ENCODE measurements around the gene DMD.

The DMD gene

GRCh38 chrX:31374786-31375185 lies 1836.6 kb downstream of the DMD start:
- H3K27ac ChIP-seq, result no peak overlapping the region
- TF ChIP-seq ZFX (IDR thresholded peaks at IDR 0.05) (no peak), CTCF (conservative IDR thresholded peaks at IDR 0.05) (no peak)

GRCh38 chrX:31371956-31372355 lies 1839.4 kb downstream of the DMD start:
- no peak for TF ChIP-seq CTCF (conservative IDR thresholded peaks at IDR 0.05)
- no peak for TF ChIP-seq ZFX (IDR thresholded peaks at IDR 0.05)
- H3K27ac ChIP-seq, result no peak overlapping the region

GRCh38 chrX:31367816-31368215 lies 1843.5 kb downstream of the DMD start:
- no peak for TF ChIP-seq ZFX (IDR thresholded peaks at IDR 0.05)
- no peak overlapping the region for H3K27ac ChIP-seq

- no peak overlapping the region for H3K27ac ChIP-seq
- no peak for TF ChIP-seq CTCF (conservative IDR thresholded peaks at IDR 0.05)
- TF ChIP-seq ZFX (IDR thresholded peaks at IDR 0.05), result no peak
Observed at GRCh38 chrX:31366041-31366440, 1845.3 kb downstream of the DMD start.

GRCh38 chrX:31356275-31357212 lies 1854.8 kb downstream of the DMD start:
- no peak overlapping the region for H3K27ac ChIP-seq
- TF ChIP-seq CTCF (conservative IDR thresholded peaks at IDR 0.05), result no peak
- TF ChIP-seq ZFX (IDR thresholded peaks at IDR 0.05), result no peak

GRCh38 chrX:31355206-31355955 lies 1856.0 kb downstream of the DMD start:
- H3K27ac ChIP-seq, result no peak overlapping the region
- TF ChIP-seq ZFX (IDR thresholded peaks at IDR 0.05), result no peak
- TF ChIP-seq CTCF (conservative IDR thresholded peaks at IDR 0.05), result no peak

- H3K27ac ChIP-seq, result no peak overlapping the region
- TF ChIP-seq CTCF (conservative IDR thresholded peaks at IDR 0.05) (no peak), ZFX (IDR thresholded peaks at IDR 0.05) (no peak)
Observed at GRCh38 chrX:31353095-31353494, 1858.3 kb downstream of the DMD start.

Measured in C4-2B (cell line).